Measurements from ENCODE around the gene ZNF547.

- TF ChIP-seq CTCF (IDR thresholded peaks at IDR 0.05) = no peak
- no peak for TF ChIP-seq POLR2A (IDR thresholded peaks at IDR 0.05)
These were observed 24.5 kb upstream of the ZNF547 start for GRCh38 chr19:57338877-57339276.
